NCI-H2029 (cell line): Measurements from ENCODE around the gene SRCIN1.
"Not testable (repeated sequence)": the region's sequence is repeated elsewhere in the genome, so short reads cannot be mapped to it uniquely, and the experiment has no call there.

Experiments used
- DNase-seq: peaks from one replicate; lab custom pipeline; 2025; lab: John Stamatoyannopoulos, UW

Gene SRCIN1

GRCh38 chr17:38509772-38510420 is 95.9 kb downstream of the SRCIN1 start:
- no peak for DNase-seq

DNA sequence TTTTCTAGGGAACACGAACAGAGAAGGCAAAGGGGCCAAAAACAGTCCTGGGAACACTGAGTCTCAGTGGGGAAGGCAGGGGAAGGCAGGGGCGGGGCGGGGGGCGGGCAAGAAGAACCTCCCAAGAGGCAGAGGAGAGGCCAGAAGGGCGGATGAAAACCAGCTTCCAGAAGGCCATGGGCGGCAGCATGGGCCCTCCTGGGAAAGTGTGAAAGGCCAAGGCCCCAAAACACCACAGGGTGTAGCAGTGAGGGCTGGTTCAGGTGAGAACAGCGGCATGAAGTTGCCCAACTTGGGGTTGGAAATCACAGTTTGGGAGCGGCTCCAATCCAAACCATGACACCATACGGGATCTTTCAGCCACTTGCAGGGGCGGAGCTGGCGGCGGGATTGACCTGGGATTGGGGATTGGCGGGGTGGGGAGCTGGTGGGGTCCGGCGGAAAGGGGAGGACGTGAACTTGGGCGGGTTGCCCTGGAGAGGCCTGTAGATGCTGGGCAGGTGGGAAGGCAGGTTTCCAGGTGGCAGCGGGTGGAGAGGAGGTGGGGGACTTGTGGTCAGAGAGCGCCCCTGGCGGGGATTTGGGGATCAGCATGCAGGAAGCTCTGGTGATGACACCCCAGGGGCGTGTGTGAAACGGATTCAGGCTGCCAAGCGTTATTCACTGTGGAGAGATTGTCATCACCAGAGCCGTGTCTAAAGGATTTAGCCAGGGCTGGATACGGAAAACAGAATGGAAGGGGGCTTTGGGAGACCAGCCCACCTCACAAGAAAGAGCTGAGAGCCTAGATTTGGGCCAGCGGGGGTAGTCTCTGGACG is 96.6 kb downstream of the SRCIN1 start:
- no peak for DNase-seq

GRCh38 chr17:38508570-38508950 is 97.2 kb downstream of the SRCIN1 start:
- no peak for DNase-seq

GRCh38 chr17:38507921-38508569 is 97.7 kb downstream of the SRCIN1 start:
- DNase-seq = no peak

- no peak for DNase-seq
These were observed 98.3 kb downstream of the SRCIN1 start for GRCh38 chr17:38507436-38507835.

GRCh38 chr17:38504216-38504615 is 101.5 kb downstream of the SRCIN1 start:
- no peak for DNase-seq

GRCh38 chr17:38503286-38503913 is 102.4 kb downstream of the SRCIN1 start:
- not testable (repeated sequence) for DNase-seq

DNA sequence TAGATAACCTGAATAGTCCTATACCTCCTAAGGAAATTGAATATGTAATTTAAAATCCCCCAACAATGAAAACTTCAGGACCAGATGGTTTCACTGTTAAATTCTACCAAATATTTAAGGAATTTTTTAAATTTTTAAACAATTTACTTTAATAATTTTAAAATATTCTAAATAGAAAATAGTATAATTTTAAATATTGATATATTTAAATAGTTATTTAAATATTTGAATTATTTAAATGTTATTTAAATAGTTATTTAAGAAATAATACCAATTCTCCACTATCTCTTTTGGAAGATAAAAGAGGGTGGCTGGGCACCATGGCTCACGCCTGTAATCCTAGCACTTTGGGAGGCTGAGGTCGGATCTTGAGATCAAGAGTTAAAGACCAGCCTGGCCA is 104.0 kb downstream of the SRCIN1 start:
- not testable (repeated sequence) for DNase-seq

DNA sequence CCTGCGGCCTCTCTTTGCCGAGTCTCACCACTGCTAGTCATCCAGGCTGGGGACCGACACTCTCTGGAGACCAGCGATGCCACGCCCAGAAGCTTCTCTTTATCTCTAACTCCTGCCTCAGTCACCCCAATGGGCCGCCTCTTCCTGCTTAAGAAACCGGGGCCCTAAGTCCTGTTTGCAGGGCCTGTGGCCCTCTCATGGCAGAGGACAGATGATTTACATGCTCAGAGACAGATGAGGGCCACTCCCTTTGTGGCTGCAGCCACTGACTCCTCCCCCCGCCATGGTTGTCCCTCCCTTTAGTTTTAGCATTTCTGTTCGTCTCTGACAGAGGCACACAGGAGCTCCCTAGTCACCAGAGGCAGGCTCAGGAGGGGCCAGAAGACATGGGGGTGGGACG is 106.5 kb downstream of the SRCIN1 start:
- DNase-seq = not testable (repeated sequence)

DNA sequence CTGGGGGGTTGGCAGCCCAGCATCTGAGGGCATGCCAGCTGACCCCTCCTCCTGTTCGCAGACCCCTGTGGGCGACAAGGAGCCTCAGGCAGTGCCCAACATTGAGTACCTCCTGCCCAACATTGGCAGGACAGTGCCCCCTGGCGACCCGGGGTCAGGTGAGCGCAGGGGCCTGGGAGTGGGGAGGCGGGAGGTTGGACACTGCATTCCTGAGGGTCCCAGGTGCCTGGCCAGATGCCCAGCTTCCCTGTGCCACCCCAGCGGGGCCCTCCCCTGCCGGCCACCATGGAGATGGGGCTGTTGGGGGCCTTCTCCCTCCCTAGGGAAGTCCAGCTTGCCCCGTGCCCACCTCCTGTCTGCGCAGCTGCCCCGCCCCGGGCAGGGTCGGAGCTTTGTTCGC is 107.4 kb downstream of the SRCIN1 start:
- DNase-seq = no peak

DNA sequence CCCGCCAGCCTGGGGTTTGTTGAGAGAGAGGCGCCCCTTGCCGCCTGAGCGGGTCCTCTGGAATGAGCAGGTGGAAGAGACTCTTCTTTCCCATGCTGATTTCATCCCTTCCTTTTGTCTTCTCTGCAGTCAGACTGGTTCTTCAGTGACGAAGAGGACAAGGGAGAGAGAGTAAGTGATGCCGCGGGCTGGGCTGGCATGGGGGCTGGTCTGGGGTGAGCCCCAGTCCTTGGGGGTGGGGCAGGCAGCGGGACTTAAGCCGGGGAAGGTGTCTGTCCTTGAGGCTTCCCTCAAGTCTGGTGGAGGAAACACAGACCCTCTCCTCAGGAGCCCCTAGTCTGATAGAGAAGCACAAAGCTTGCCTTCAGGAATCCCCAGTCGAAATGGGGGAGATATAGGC is 108.1 kb downstream of the SRCIN1 start:
- DNase-seq = not testable (repeated sequence)

DNA sequence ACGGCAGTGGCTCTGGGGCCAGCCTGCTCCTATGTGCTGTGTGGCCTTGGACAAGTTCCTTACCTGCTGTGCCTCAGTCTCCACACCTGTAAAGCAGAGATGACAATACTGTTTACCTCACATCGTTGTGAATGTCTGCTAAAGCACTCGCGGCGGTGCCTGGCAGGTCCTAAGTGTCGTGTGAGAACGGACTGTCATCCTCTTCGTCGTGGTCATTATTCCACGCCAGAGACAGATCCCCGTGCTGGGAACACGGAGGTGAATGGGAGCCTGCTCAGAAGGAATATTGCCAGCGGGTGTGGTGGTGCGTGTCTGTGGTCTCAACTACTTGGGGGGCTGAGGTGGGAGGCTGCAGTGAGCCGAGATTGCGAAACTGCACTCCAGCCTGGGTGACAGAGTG is 111.6 kb downstream of the SRCIN1 start:
- not testable (repeated sequence) for DNase-seq

- peak; percentile 78 for DNase-seq
These were observed 113.4 kb downstream of the SRCIN1 start for GRCh38 chr17:38492067-38493040.

- DNase-seq = not testable (repeated sequence)
These were observed 114.2 kb downstream of the SRCIN1 start for GRCh38 chr17:38491346-38492066.

GRCh38 chr17:38489774-38490173 is 116.0 kb downstream of the SRCIN1 start:
- DNase-seq = not testable (repeated sequence)

- DNase-seq = not testable (repeated sequence)
These were observed 120.0 kb downstream of the SRCIN1 start for GRCh38 chr17:38485681-38486298.

DNA sequence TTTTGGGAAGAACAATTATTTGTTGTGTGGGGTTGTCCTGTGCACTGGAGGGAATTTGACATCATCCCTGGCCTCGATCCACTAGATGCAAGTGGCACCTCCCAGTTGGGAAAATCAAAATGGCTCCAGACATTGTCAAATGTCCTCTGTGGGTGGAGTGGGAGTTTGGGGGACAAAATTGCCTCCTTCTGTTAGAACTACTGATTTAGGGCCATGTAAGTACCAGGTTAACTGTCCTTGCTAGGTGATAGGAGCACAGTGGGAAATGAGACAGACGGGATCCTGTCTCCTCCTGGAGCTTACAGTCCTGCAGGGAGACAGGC is 120.6 kb downstream of the SRCIN1 start:
- no peak for DNase-seq

GRCh38 chr17:38484242-38485145 is 121.3 kb downstream of the SRCIN1 start:
- peak; percentile 47 for DNase-seq

GRCh38 chr17:38482700-38483043 is 123.1 kb downstream of the SRCIN1 start:
- DNase-seq = not testable (repeated sequence)
